Activated T-helper 1 cell treated with anti-CD3 and anti-CD28 coated beads, Interleukin-12 subunit alpha, Interleukin-12 subunit beta, Interleukin-2, Interleukin-4 antibody, amounts not matched to agents 30 ng/mL and 10 ng/mL and 1 ng/mL, durations not matched to agents 14 hours and 24 hours and 36 hours (primary cell): ENCODE results near the gene HOXB2. TPM values are rescaled to one million over a fixed set of nuclear protein-coding genes. Genes with fewer than 3 reads are reported as not detected.
"Not testable (repeated sequence)": the region's sequence is repeated elsewhere in the genome, so short reads cannot be mapped to it uniquely, and the experiment has no call there.

Source experiments
- DNase-seq: peaks from one replicate; pipeline ENCODE4 v3.0.0; 2021; ENCODE audit warnings: low spot score
- H3K27ac Mint-ChIP-seq: one replicate; pipeline ENCODE4 v1.8.0; 2021; ENCODE audit warnings: mild to moderate bottlenecking, mixed read lengths
- H3K27me3 Mint-ChIP-seq: one replicate; pipeline ENCODE4 v1.8.0; 2022; ENCODE audit warnings: mild to moderate bottlenecking, moderate library complexity, mixed read lengths; ENCODE audit not compliant: insufficient read depth
- H3K36me3 Mint-ChIP-seq: one replicate; pipeline ENCODE4 v1.8.0; 2021; ENCODE audit warnings: low read depth, mixed read lengths
- H3K4me1 Mint-ChIP-seq: one replicate; pipeline ENCODE4 v1.8.0; 2021; ENCODE audit warnings: low read depth, mixed read lengths
- H3K4me3 Mint-ChIP-seq: one replicate; pipeline ENCODE4 v1.8.0; 2021; ENCODE audit warnings: mild to moderate bottlenecking, moderate library complexity, mixed read lengths
- H3K9me3 Mint-ChIP-seq: one replicate; pipeline ENCODE4 v1.8.0; 2021; ENCODE audit warnings: mixed read lengths
- intact Hi-C: fragments of 100-400 bp; cut with micrococcal nuclease; formaldehyde crosslinking; loops from one replicate; pipeline ENCODE4 v1.15.1; 2024
- total RNA-seq: library from RNA; stranded (reverse); gene quantifications from 2 replicates; pipeline ENCODE4 v1.2.3, GENCODE V29; 2022

The HOXB2 gene
- total RNA-seq, 1 donor from 2014 or later, result 32.8 TPM

DNA sequence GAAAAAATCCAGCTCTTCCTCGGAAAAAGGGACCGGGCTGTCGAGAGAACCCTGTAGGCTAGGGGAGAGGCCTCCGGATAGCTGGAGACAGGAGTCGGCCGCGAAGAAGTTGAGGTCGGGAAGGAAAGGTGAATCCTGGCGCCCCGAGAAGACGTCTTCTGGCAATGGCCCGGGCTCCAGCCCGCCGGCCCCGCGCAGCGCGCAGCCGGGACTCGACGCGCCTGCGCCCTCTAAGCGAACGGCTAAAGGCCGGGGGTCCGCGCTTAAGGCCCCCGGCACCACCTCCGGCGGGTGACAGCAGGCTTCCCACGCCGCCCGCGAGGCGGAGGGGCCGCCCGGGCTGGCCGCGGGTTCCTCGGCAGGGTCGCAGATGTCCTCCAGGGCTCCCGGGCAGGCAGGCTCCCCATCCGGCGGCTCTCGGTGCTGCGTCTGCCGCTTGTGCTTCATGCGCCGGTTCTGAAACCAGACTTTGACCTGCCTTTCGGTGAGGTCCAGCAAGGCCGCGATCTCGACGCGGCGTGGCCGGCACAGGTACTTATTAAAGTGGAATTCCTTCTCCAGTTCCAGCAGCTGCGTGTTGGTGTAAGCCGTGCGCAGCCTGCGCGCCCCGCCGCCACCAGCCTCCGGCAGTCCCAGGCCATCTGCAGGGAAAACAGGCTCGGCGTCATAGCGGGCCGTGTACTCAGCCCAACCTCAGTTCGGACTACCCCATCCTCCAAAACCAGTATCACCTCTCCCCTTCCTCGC is 1.6 kb downstream of the HOXB2 start:
- DNase-seq, result peak; percentile 60
- Mint-ChIP-seq H3K27me3 (peaks cover 8% of the 10 kb centered on the region), H3K27ac (peak overlapping the region; percentile 96), H3K4me3 (peak overlapping the region; percentile 95), H3K9me3 (no peaks in the 10 kb centered on the region), H3K4me1 (peaks cover 57% of the 10 kb centered on the region), H3K36me3 (peaks cover 13% of the 10 kb centered on the region)
- intact Hi-C loops, result loop anchor here (1.0 to 5.0 kb wide), 3 partner anchors 51 to 131 kb away; no protein-coding TSS in a partner anchor

DNA sequence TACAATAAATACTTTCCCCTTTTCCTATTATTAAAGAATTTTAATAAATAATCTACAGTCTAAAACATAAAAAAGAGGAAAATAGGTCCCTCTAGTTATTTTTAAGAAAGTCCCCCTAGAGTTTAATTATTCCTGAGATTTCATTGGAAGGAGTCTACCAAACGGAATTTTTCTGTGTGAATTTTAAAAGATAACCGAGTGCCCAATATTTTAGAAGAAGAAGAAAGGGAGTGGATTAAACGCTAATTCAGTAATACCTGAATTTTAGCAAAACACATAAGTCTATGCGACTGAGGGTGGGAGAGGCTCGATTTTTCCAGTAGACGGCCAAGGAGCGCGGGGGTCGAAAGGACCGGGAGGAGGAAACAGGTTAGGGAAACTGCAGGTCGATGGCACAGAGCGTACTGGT is 2.2 kb downstream of the HOXB2 start:
- Mint-ChIP-seq H3K27me3 (peaks cover 8% of the 10 kb centered on the region), H3K4me1 (peaks cover 51% of the 10 kb centered on the region), H3K36me3 (peaks cover 13% of the 10 kb centered on the region), H3K9me3 (no peaks in the 10 kb centered on the region), H3K27ac (peak overlapping the region; percentile 88), H3K4me3 (peak overlapping the region; percentile 91)
- no peak for DNase-seq
- intact Hi-C loops, result loop anchor here (1.0 to 5.0 kb wide), 3 partner anchors 50 to 130 kb away; no protein-coding TSS in a partner anchor

DNA sequence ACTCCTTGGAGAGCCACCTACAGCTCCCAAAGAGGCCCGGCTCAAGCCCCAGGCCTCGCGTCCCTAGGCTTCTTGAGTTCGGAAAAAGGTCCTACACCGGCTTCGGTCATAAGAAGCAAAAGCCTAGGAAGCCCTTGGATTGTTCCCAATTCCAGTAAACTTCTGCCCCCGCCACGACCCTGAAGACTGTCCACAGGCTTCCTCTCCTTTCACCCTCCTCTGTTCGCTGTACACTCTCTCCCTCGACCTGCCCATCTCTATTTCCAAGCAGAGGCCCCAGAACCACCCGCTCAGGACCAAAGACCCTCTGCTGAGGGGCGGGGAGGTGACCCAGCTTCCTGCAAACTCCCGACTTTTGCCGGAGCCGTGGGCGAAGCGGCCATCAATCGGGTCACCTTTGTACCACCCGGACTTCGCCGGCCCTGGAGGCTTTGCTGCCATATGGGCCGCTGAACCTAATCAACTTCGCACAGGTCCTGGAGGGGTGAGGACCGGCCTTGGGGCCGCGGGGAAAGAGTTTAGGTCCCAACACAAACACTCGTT is 2.7 kb downstream of the HOXB2 start:
- DNase-seq, result peak; percentile 16
- Mint-ChIP-seq H3K27me3 (peaks cover 8% of the 10 kb centered on the region), H3K4me3 (peak overlapping the region; percentile 91), H3K4me1 (peaks cover 46% of the 10 kb centered on the region), H3K36me3 (peaks cover 13% of the 10 kb centered on the region), H3K9me3 (no peaks in the 10 kb centered on the region), H3K27ac (peak overlapping the region; percentile 98)
- intact Hi-C loops, result loop anchor here (2.0 to 5.0 kb wide), 2 partner anchors 113 to 130 kb away; no protein-coding TSS in a partner anchor

DNA sequence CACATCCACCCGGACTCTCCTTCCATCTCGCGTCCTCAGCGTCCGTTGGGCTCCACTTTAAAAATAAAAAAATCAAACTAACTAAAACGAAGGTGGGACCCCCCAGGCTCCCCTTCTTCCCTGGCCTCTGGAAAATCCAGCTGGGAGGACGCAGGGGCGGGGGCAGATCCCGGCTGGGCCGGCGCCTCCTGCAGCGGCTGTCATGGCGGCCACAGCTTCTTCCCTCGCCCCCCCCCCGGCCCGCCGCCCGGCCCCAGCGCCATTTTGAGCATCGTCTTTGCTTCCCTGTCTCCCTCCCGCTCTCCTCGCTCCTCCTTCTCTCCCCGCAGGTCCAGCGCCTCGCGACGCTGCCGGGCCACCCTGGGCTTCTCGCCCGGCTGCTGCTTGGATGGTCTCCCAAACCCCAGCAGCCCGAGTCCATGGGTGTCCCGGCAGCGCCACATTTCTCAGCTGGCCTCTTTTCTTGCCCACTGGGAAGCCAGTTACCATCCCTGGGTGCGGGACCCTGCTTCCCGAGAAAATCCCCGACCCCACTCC is 3.3 kb downstream of the HOXB2 start:
- DNase-seq, result peak; percentile 27
- peaks cover 41% of the 10 kb centered on the region for H3K4me1 Mint-ChIP-seq
- H3K27ac Mint-ChIP-seq, result peak overlapping the region; percentile 98
- H3K36me3 Mint-ChIP-seq, result peaks cover 13% of the 10 kb centered on the region
- intact Hi-C loops, result loop anchor here (1.0 to 5.0 kb wide), 6 partner anchors 30 to 189 kb away; partner anchors contain the start of gene HOXB4
- H3K4me3 Mint-ChIP-seq, result peak overlapping the region; percentile 91
- no peaks in the 10 kb centered on the region for H3K9me3 Mint-ChIP-seq
- H3K27me3 Mint-ChIP-seq, result peaks cover 8% of the 10 kb centered on the region

DNA sequence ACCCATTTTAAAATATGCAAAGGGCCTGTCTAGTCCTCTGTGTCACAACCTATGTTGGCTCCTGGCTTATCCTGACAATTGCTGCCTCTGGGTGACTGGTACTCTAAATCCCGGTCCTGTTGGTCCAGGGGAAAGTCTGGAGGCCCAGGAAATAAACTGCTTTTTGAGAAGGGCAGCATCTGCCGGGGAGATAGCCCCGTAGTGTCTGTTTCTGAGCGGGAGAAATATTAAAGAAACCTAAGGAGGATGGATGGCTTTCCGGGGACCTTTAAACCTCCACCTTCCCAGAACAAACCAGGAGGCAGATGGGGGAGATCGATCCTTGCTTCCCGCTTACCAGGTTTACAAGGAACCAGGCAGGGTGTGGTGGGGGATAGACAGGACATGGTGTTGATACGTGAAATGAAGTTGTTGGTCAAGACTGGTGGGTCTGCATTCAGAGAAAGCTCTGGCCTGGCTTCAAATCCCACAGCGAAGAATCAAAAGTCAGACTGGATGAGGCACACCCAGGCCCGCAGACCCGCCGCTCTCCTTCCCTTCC is 3.8 kb downstream of the HOXB2 start:
- Mint-ChIP-seq H3K27me3 (peaks cover 8% of the 10 kb centered on the region), H3K4me1 (peaks cover 35% of the 10 kb centered on the region), H3K27ac (peak overlapping the region; percentile 98), H3K36me3 (peaks cover 13% of the 10 kb centered on the region), H3K9me3 (no peaks in the 10 kb centered on the region), H3K4me3 (peak overlapping the region; percentile 91)
- intact Hi-C loops, result loop anchor here (1.0 to 5.0 kb wide), 5 partner anchors 30 to 188 kb away; partner anchors contain the start of gene HOXB4
- no peak for DNase-seq

DNA sequence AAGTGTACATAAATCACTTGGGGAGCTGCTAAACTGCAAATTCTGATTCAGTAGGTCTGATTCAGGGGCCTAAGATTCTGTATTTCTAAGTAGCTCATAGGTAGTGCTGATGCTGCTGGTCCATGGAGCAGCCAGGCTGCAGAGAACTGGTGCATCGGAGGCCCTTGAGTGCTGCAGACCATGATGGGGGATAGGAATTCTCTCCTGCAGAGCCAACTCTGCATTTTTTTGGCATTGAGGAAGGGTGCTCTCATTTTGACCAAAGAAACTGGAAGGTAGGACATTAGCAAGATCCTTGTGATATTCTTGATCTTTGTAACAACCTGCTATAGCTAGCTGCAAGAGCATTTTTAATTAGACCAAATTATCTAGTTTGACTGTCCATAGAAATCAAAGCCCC is 4.7 kb downstream of the HOXB2 start:
- no peak for DNase-seq
- Mint-ChIP-seq H3K4me1 (peaks cover 26% of the 10 kb centered on the region), H3K9me3 (no peaks in the 10 kb centered on the region), H3K27me3 (peaks cover 8% of the 10 kb centered on the region), H3K27ac (peak overlapping the region; percentile 24), H3K4me3 (peak overlapping the region; percentile 72), H3K36me3 (peaks cover 13% of the 10 kb centered on the region)
- intact Hi-C loops, result loop anchor here (2.0 to 5.0 kb wide), 2 partner anchors 128 to 187 kb away; no protein-coding TSS in a partner anchor

DNA sequence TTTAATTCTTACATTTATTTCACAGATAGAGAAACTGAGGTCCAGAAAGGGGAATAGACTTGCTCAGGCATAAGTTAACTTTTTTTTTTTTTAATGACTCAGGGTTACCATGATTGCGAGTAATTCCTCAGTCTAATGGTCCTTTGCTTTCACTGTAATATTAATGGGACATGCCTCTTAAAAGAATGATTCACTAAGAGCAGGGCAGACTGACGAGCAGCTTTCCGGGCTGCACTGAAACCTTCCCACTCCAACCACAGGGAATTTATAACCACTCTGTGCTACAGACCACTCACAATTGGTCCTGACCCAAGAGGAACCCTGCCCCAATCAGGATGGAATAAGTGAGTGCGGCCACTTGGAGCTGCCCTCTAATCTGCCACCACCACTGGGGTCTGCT is 5.7 kb downstream of the HOXB2 start:
- Mint-ChIP-seq H3K27me3 (peaks cover 8% of the 10 kb centered on the region), H3K4me3 (no peak overlapping the region), H3K27ac (no peak overlapping the region), H3K36me3 (peaks cover 13% of the 10 kb centered on the region), H3K4me1 (peaks cover 19% of the 10 kb centered on the region), H3K9me3 (no peaks in the 10 kb centered on the region)
- intact Hi-C loops, result no loop called here
- DNase-seq, result no peak

DNA sequence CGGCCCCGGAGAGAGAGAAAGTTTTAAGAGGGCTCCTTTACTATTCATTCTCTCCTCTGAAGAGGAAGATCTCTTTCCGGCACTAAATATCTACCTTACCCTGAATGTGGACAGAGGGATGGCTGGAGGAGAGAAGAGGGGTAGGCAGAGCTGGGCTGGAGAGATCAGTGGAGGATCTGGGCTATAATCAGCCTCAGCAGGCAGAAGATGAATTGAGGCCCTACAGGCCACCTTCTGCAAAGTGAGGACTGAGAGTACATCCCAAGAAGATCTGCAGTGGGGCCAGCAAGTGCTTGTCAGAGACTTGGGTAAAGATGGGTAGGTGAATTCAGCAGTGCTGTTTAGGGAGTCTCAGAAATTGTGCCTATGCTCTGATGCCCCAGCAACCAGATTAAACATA is 7.6 kb downstream of the HOXB2 start:
- peaks cover 14% of the 10 kb centered on the region for H3K27me3 Mint-ChIP-seq
- no peaks in the 10 kb centered on the region for H3K9me3 Mint-ChIP-seq
- no peak overlapping the region for H3K4me3 Mint-ChIP-seq
- DNase-seq, result no peak
- H3K36me3 Mint-ChIP-seq, result peaks cover 8% of the 10 kb centered on the region
- peaks cover 15% of the 10 kb centered on the region for H3K4me1 Mint-ChIP-seq
- no peak overlapping the region for H3K27ac Mint-ChIP-seq
- intact Hi-C loops, result no loop called here

DNA sequence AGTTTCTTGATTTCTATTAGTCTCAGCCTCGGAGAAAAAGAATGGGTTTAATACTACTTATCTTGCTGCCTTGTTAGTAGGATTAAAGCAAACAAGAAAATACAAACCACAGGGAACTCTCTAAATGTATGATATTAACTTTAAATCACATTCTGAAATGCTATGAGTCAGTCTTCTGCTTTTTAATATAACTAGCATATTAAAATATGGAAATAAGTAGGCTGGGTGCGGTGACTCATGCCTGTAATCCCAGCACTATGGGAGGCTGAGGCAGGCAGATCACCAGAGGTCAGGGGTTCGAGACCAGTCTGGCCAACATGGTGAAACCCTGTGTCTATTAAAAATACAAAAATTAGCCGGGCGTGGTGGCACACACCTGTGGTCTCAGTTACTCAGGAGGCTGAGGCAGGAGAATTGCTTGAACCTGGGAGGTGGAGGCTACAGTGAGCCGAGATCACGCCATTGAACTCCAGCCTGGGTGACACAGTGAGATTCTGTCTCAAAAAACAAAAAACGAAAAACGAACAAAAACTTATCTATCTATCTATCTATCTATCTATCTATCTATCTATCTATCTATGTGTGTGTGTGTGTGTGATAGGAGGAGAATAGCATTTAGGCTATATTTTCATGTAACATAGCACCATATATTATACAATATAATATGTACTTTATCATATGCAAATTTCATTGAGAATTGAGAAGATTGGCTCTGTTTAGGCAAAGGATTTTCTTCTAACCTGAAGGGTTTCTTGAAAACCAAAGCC is 8.9 kb downstream of the HOXB2 start:
- H3K27me3 Mint-ChIP-seq, result peaks cover 20% of the 10 kb centered on the region
- H3K9me3 Mint-ChIP-seq, H3K27ac Mint-ChIP-seq, H3K4me3 Mint-ChIP-seq, intact Hi-C loops, H3K36me3 Mint-ChIP-seq, DNase-seq: not testable (repeated sequence)
- H3K4me1 Mint-ChIP-seq, result peaks cover 11% of the 10 kb centered on the region

DNA sequence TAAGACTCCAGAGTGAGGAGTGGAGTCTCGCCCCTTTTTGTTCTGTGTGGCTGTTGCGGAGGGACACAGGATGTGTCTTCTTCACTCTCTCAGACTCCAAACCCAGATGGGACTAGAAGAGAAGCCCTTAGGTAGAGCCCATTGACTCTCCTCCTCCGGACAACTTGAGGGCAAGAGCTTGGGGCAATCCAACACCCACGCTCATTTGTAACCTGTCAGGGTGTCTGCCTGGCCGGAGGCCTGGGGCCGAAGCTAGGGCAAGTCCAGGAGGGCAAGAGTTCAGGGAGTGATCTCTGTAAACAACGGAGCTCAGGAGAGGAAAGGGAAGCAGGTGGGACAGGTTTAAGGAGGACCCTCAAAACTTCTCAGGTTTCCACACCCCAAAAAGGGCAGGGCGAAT is 12.6 kb downstream of the HOXB2 start:
- Mint-ChIP-seq H3K27me3 (peaks cover 31% of the 10 kb centered on the region), H3K36me3 (no peaks in the 10 kb centered on the region), H3K4me3 (no peak overlapping the region), H3K27ac (no peak overlapping the region), H3K9me3 (no peaks in the 10 kb centered on the region), H3K4me1 (no peaks in the 10 kb centered on the region)
- DNase-seq, result no peak
- intact Hi-C loops, result no loop called here

DNA sequence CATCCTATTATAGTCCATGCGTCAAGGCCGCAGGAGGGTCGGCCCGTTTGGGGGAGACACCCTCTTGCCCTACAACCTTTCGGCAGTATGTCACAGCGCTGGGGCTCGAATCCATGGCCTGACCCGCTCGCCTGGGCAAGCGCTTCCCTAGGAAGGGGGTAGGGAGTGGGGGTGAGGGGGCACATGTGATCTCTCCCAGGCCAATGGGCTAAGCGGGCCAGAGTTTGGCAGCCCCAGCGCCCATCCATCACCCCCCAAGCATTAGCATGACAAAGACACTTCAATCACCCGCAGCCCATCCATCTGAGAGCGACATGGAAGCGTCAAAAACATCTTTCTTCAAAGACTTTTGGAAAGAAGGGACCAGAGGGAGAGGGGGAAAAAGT is 14.0 kb downstream of the HOXB2 start, which contains the start of gene HOXB1:
Gene HOXB1, minus strand, starts transcription at position 125 of the 386 bp plus-strand sequence. Its CDS starts 107 bp downstream, at position 18.
- H3K27me3 Mint-ChIP-seq, result peaks cover 41% of the 10 kb centered on the region
- H3K4me3 Mint-ChIP-seq, result no peak within 1 kb of the TSS
- H3K9me3 Mint-ChIP-seq, result no peaks in the 10 kb centered on the region
- no peaks in the 10 kb centered on the region for H3K4me1 Mint-ChIP-seq
- no peak within 1 kb of the TSS for H3K27ac Mint-ChIP-seq
- no peaks in the 10 kb centered on the region for H3K36me3 Mint-ChIP-seq
- intact Hi-C loops, result no loop called here
- no peak for DNase-seq

DNA sequence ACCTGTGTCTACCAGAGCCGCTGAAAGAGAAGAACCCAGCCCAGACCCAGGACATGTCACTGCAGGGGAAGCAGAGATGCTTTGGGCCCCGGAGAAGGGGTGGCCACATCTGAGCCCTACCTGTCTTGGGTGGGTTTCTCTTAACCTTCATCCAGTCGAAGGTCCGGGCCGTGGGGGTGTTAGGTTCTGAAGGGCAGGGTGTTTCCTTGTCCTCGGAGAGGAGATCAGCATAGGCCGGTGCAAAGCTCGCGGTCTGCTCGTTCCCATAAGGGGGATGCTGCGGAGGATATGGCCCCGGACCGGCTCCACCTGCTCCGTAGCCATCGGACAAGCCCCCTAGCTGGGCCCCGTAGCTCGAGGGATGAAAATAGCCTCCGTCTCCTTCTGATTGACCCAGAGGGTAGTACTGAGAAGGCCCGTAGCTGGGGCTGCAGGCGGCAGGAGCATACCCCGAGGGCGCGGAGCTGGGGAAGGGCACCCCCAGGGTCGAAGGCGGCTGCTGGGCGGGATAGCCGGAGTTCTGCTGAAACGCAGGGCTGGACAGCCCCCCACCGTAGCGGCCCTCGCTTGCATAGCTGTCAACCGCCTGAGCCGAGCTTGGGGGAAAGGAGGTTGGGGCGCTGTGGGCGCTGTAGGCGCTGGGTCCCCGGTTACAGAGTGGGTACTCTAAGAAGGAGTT is 14.6 kb downstream of the HOXB2 start:
- Mint-ChIP-seq H3K36me3 (no peaks in the 10 kb centered on the region), H3K9me3 (no peaks in the 10 kb centered on the region), H3K4me3 (no peak overlapping the region), H3K4me1 (no peaks in the 10 kb centered on the region), H3K27ac (no peak overlapping the region), H3K27me3 (peaks cover 46% of the 10 kb centered on the region)
- intact Hi-C loops, result no loop called here
- DNase-seq, result no peak
